ENCODE data around the gene MAP1B. TPM values are rescaled to one million over a fixed set of nuclear protein-coding genes. Genes with fewer than 3 reads are reported as not detected.

The MAP1B gene
- total RNA-seq, 1 donor from 2014 or later = 20.5 TPM

DNA sequence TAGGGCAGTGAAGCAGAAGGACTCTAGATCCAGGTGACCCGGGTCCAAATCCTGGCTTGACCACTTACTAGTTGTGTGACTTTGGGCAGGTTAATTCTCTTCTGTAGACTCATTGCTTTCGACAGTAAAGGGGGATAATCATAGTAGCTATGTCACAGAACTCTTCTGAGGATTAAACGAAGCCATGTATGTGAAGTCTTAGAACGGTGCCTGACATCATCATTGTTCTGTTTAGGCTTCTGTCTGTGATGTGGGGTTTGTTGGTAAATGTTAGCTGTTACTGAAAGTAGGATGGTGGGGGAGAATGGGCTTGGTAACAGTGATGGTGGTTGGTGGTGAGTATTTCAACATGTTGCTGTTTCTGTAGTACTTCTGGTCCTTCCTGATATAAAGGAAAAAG is 73.7 kb downstream of the MAP1B start:
- TF ChIP-seq, protein P1, sequence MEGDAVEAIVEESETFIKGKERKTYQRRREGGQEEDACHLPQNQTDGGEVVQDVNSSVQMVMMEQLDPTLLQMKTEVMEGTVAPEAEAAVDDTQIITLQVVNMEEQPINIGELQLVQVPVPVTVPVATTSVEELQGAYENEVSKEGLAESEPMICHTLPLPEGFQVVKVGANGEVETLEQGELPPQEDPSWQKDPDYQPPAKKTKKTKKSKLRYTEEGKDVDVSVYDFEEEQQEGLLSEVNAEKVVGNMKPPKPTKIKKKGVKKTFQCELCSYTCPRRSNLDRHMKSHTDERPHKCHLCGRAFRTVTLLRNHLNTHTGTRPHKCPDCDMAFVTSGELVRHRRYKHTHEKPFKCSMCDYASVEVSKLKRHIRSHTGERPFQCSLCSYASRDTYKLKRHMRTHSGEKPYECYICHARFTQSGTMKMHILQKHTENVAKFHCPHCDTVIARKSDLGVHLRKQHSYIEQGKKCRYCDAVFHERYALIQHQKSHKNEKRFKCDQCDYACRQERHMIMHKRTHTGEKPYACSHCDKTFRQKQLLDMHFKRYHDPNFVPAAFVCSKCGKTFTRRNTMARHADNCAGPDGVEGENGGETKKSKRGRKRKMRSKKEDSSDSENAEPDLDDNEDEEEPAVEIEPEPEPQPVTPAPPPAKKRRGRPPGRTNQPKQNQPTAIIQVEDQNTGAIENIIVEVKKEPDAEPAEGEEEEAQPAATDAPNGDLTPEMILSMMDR (IDR thresholded peaks at IDR 0.05) = no peak
- DNase-seq (no peak), ATAC-seq (no peak)
- Histone ChIP-seq H3K4me1 (no peaks in the 10 kb centered on the region), H3K27me3 (no peaks in the 10 kb centered on the region), H3K4me3 (no peak overlapping the region), H3K27ac (no peak overlapping the region), H3K36me3 (no peaks in the 10 kb centered on the region), H3K9me3 (no peaks in the 10 kb centered on the region)
- intact Hi-C loops (cut with DNase I) = no loop called here

DNA sequence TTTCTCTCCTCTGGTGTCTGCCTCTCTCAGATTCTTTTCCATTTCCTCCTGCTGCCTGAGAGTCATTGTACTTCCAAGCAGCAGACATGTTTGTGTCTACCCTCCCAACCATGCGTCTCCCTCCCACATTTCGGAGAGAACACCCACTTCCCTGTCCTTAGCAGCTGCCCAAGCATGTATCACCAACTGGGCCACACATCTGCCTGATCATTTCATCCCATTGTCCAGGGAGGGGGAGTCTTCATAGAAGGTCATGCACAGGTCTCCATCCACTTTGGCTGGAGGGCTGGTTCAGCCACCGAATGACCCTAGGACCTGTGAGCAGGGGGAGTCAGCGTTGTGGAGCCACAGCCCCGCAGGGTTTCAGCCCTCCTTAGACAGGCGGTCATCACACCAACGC is 75.4 kb downstream of the MAP1B start:
- Histone ChIP-seq H3K27me3 (no peaks in the 10 kb centered on the region), H3K9me3 (no peaks in the 10 kb centered on the region), H3K4me1 (no peaks in the 10 kb centered on the region), H3K4me3 (no peak overlapping the region), H3K27ac (no peak overlapping the region), H3K36me3 (no peaks in the 10 kb centered on the region)
- ATAC-seq (no peak), DNase-seq (no peak)
- intact Hi-C loops (cut with DNase I) = no loop called here
- TF ChIP-seq, protein P1 (IDR thresholded peaks at IDR 0.05) = no peak

DNA sequence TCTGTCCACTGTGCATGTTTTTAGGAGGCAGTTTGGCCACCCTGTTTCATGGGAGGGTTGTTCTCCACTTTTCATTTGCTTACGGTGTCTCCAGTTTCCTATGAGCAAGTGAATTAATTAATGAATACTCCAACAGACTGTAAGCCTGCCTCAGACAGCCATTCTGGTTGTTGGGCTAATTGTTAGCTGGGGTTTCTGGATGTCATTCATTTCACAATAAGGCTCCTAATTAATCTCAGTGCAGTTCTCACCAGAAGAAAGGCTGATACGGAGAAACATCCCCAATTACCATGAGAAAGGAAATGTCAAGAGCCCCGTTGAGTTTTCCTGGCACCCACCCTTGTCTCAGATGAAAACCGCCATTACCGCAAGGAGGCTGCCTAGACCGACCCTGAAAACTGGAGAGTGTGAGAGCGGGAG is 75.8 kb downstream of the MAP1B start:
- TF ChIP-seq, protein P1 (IDR thresholded peaks at IDR 0.05) = no peak
- DNase-seq (no peak), ATAC-seq (no peak)
- no peaks in the 10 kb centered on the region for H3K36me3 ChIP-seq
- no peaks in the 10 kb centered on the region for H3K9me3 ChIP-seq
- intact Hi-C loops (cut with DNase I) = no loop called here
- H3K4me1 ChIP-seq = no peaks in the 10 kb centered on the region
- no peak overlapping the region for H3K4me3 ChIP-seq
- no peaks in the 10 kb centered on the region for H3K27me3 ChIP-seq
- no peak overlapping the region for H3K27ac ChIP-seq

DNA sequence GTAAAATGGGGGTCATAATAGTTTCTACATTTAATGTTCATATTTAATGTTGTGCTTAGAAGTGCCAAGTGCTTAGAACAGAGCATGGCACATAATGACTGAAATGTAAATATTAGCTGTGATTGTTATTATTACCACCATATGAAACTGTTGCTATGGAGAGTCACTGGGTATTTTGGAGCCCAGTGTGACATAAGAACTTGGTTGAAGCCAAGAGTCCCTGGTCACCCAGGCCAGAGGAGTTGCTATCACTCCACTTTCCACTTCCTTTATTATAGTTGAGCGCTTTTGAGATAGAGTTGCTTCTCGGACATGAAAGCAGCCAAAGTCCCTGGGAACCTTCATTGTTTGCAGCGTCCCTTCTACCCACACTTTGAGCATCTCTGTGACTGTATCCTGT is 77.1 kb downstream of the MAP1B start:
- no peaks in the 10 kb centered on the region for H3K4me1 ChIP-seq
- H3K4me3 ChIP-seq = no peak overlapping the region
- H3K9me3 ChIP-seq = no peaks in the 10 kb centered on the region
- intact Hi-C loops (cut with DNase I) = no loop called here
- no peaks in the 10 kb centered on the region for H3K36me3 ChIP-seq
- no peaks in the 10 kb centered on the region for H3K27me3 ChIP-seq
- H3K27ac ChIP-seq = no peak overlapping the region
- DNase-seq (no peak), ATAC-seq (no peak)
- TF ChIP-seq, protein P1 (IDR thresholded peaks at IDR 0.05) = no peak

DNA sequence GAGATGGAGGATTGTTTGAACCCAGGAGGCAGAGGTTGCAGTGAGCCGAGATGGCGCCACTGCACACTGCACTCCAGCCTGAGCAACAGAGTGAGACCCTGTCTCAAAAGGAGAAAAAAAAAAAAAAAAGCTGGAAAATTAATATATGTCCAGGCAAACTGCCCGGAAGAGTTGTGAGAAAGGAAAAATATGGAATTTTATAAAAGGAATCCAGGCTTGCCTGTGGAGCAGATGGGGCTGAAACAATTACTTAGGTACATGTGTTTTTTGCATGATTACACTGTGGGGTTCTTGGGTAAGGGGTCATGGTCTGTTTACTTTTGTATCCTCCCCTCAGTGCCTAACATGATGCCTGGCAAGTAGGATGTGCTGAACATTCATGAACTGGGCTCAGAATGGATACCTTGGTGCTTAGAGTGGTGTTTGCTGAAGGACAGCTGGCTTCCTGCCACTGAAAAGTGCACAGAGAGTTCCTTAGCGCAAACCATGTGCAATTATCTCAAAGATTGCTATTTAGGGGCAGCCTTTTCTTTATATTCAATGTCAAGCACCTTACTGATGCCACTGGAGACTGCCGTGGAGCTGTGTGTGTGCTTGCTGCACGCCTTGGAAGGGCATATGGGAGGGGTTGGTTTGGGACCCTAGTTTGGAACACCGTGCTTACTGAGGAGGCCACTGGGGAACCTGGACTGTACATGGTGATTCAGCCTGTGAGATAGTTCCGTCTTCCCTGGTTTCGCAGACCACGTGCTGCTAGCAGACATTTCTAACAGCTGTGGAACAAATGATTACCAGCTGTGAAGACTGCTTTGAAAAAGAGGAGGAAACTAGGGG is 78.4 kb downstream of the MAP1B start:
- H3K27me3 ChIP-seq = no peaks in the 10 kb centered on the region
- ATAC-seq = no peak

More for the DNA sequence above, 78.4 kb downstream of the MAP1B start:
- Histone ChIP-seq H3K4me3 (no peak overlapping the region), H3K27ac (no peak overlapping the region), H3K36me3 (no peaks in the 10 kb centered on the region), H3K4me1 (no peaks in the 10 kb centered on the region), H3K9me3 (no peaks in the 10 kb centered on the region)
- DNase-seq = no peak
- TF ChIP-seq, protein P1 (IDR thresholded peaks at IDR 0.05) = no peak
- intact Hi-C loops (cut with DNase I) = no loop called here

Measured in upper lobe of right lung (tissue), 1 donor.